GM18508 (cell line): ENCODE results near the gene PAX5.

Source experiments
- ATAC-seq: cut with Tn5 transposase; IDR thresholded peaks from one replicate; pipeline ENCODE4 v1.9.1; 2021; ENCODE audit warnings: moderate number of reproducible peaks; ENCODE audit not compliant: insufficient read depth, unreplicated experiment

The PAX5 gene

GRCh38 chr9:36992501-36993316 is 41.4 kb downstream of the PAX5 start:
- no peak for ATAC-seq

- no peak for ATAC-seq
These were observed 42.4 kb downstream of the PAX5 start for GRCh38 chr9:36991516-36992134.

DNA sequence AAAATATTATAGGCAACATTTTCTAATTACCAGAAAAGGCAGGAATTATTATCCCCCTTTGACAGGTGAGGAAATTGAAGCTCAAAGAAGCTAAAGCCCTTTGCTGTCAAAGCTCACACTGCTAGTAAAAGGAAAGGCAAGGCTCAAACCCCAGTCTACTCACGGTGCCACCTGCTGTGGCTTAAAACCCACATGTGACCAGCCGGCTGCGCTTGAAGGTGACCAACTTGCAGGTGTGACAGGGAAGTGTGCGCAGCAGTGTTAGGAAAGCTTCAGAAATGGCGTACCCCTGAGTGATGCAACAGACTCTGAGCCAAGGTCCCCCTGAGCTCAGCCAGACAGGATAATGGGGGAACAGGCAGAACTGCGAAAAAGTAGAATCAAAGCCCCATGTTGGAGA is 45.2 kb downstream of the PAX5 start:
- ATAC-seq, result no peak

DNA sequence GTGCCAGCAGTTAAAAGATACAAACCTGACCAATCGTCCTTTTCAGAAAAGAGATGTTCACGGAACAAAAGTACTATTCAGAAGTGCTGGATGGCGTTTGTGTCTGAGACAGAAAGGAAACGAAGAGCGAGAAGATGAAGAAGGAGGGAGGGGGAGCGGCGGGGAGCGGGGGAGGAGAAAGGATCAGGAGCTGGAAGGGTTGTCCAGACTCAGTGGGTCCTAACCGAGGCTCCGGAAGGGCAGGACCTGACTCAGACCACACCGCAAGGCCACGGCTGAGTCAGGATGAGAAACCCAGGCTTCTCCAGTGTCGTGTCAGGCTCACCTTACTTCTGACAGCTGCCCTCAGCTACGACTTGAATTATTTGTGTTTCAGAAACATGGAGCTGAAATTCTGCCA is 46.2 kb downstream of the PAX5 start:
- ATAC-seq, result no peak

DNA sequence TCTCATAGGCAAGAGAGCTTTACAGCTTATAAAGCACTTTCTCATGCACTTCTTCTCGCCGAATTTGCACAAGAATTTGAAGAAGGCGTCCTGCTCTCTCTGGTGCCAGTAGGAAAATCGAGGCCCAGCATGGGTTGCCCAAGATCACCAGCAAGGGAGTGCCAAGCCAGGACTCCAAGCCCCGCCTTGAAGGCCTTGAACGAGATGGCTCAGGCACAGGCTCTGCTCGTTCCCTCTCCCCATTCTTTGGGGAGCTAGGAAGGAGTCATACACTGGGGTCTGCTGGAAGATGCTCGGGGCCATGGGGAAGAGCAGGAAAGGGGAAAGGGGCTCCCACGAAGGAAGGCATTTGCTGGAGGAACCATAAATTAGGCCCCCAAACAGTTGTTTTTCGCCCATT is 46.7 kb downstream of the PAX5 start:
- ATAC-seq, result no peak

DNA sequence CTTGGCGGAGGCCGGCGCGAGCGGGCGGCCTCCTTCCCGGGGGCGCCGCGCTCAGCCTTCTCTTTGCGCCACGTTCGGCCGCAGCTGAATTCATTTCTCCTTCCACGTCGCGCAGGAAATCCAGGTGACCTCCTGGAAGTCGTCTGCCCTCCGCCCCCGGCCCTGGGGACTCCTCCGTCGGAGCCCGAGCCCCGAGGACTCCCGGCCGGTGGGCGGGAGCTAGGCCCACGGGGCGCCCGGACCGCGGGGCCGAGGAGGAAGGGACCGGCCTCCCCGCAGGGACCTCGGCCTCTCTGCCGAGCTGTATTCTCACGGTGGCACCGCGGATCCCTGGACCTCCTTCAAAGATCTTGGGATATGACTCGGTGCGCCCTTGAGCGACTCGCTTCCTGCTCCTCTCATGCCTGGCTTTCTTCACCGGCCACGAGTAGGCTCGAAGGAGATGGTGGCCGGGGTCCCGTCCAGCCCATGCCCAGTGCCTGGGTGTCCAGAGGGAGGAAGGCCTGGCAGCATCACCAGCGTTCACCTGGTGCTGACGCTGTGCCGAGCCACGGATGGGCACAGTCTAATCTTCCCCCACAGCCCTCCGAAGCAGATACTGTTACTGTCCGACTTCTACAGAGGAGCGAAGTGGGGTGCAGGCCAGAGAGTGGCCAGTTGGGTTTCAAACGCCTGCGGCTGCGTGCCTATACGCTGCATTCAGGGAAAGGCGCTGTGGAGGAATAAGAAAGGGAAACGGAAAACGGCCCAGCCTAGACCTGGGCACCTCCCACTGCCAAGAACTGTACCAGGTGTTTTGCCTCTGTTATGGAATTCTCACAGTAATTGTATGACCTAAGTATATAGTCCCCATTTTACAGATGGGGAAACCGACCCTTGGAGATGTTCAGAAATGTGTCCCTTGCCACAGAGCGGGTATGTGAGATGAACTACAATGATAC is 47.3 kb downstream of the PAX5 start:
- ATAC-seq, result no peak

- ATAC-seq, result no peak
These were observed 48.1 kb downstream of the PAX5 start for GRCh38 chr9:36985769-36986467.

DNA sequence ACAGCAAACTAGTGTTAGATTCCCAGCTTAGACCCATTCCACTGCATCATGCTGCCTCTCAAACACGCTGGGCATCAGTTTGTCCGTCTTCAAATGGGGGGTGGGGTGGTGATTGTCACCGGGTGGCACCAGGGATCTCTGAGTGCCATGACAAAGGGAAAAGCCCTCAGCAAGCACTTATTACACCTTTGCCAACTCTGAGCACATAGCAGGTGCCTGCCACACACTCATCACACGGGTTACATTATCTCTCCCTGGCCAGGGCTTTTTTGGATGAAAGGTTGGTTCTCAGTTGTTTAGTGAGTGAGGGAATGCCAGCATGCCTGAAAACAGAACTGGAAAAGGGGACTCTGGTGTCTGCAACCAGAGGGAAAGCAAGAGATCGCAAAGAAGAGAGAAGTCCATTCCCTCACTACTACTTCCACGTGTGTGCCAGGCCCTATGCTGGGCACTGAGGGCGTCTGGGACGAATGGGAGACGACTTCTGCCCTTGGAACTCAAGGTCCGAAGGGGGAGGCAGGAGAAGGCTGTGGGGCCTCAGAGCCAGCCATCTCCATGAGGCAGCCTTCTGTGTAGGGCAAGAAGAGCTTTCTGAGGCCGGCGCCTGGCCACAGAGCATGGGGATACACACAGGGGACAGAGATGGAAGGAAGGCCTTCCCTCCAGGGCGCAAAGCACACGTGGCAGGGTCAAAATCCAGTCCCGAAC is 48.9 kb downstream of the PAX5 start:
- no peak for ATAC-seq

- no peak for ATAC-seq
These were observed 53.7 kb downstream of the PAX5 start for GRCh38 chr9:36980148-36980974.

DNA sequence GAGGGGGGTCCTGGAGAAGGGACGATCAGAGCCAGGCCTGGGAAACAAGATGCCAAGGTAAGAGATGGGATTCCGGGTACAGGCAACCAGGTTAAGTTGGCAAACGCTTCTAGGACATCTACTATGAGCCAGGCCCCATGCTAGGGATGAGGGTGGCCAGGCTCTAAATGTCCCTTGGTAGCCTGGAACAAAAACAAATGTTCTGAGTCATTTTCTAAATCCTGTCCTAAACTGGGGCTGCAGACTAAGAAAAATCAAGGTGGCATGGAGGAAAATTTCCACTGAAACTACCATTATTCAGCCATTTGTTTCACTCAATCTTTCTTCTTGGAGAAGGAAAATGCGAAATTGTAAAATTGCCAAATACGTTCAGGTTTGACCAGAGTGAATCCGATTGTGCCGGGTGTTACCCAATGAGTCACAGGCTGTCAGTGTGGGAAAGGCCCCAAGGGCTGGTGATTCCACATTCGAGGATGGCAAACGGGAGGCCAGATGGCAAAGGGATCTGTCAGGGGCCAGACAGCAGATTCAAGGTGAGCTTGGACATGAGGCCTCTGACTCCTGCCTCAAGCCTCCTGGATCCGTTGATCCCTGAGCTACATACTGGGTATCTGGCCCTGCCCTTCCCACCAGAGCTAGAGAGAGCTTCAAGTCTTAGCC is 57.6 kb downstream of the PAX5 start:
- no peak for ATAC-seq

GRCh38 chr9:36974731-36975130 is 59.3 kb downstream of the PAX5 start:
- ATAC-seq, result no peak

- ATAC-seq, result no peak
These were observed 62.1 kb downstream of the PAX5 start for GRCh38 chr9:36971935-36972488.

DNA sequence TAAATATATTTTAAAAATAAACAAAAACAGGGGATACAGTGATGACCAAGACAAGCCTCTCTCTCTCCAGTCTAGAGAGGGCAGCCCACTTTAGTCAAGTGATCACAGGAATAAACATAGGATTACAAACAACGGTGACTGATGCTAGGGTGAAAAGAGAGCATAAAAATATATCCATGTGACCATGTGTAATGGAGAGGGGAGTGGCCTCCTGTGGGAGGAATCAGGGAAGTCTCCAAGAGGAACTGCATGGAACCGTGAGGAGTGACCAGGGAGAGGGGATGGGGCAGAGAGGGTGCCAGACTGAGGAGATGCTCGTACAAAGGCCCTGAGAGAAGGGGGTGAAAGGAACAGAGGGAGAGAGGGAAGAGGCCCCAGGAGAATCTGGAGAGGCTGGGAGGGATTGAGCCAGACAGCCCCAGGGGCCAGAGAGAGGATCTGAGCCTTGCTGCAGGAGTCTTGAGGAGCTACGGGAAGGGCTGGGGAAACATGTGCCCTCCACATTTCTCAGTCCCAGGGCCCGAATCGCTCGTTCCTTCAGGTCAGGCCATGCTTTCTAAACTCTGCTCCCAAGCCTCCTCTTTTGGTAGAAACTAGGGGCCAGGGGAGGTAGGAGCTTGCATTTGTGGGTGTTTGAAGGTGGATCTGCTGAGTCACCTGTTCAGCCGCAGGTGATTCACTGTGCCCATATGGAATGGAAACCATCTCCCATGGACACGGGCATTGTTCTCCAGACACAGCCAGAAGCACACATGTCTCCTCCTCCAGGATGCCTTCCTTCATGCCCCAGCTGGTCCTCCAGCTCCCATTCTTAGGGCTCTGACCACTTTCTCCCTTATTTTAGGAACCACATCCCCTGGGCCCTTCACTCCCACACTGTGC is 63.8 kb downstream of the PAX5 start:
- no peak for ATAC-seq

GRCh38 chr9:36969216-36969771 is 64.8 kb downstream of the PAX5 start:
- no peak for ATAC-seq

GRCh38 chr9:36968574-36969215 is 65.4 kb downstream of the PAX5 start:
- no peak for ATAC-seq

DNA sequence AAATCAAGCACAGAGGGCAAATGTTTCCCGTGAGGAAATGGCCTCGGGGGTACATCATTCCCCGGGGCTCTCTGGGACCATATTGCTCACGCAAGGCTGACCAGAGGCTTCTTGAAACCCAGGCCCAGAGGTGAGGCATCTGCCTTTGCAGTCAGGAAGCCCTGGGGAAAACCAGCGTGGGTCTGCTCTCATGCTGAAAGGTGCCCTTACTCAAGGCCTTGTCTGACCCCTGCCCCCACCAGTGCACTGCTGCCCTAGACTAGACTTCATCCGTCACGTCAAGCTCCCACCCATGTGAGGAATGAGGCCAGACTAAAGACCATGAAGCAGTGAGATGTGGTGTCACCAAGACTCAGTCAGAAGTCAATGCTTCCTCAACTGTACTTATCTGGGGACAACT is 66.1 kb downstream of the PAX5 start:
- ATAC-seq, result no peak
